Cerebellar nuclear complex (tissue), 1 donor: Measurements from ENCODE around the gene CENPM.
"Not testable (repeated sequence)": the region's sequence is repeated elsewhere in the genome, so short reads cannot be mapped to it uniquely, and the experiment has no call there.

ENCODE experiments used
- DNase-seq, 2 experiments: peaks; one replicate each; lab custom pipeline; 2025; lab: John Stamatoyannopoulos, UW

The CENPM gene

GRCh38 chr22:41966607-41967240 is 19.8 kb upstream of the CENPM start:
- no peak for DNase-seq

- no peak for DNase-seq
Measured at GRCh38 chr22:41966225-41966606, 19.3 kb upstream of the CENPM start.

- DNase-seq = no peak
Measured at GRCh38 chr22:41964112-41964491, 17.1 kb upstream of the CENPM start.

- no peak for DNase-seq
Measured at GRCh38 chr22:41963453-41964111, 16.6 kb upstream of the CENPM start.

GRCh38 chr22:41957941-41958556 is 11.1 kb upstream of the CENPM start:
- no peak for DNase-seq

GRCh38 chr22:41952713-41953112 is 5.8 kb upstream of the CENPM start:
- DNase-seq = no peak

- peak; percentile 68 to 85 for DNase-seq
Measured at GRCh38 chr22:41951898-41952474, 5.0 kb upstream of the CENPM start, which contains the start of gene SMIM45. Gene SMIM45, plus strand, starts transcription at chr22:41952150.

- DNase-seq = no peak
Measured at GRCh38 chr22:41949297-41949965, 2.5 kb upstream of the CENPM start.

- DNase-seq = not testable (repeated sequence)
Measured at GRCh38 chr22:41948928-41949296, 2.0 kb upstream of the CENPM start.

GRCh38 chr22:41948142-41948541 is 1.2 kb upstream of the CENPM start:
- DNase-seq = no peak

GRCh38 chr22:41947424-41948080 is 600 bp upstream of the CENPM start:
- DNase-seq = no peak

- no peak for DNase-seq
Measured at GRCh38 chr22:41943661-41944209, 3.2 kb downstream of the CENPM start.

GRCh38 chr22:41940832-41941765 is 5.9 kb downstream of the CENPM start:
- DNase-seq = peak in 1 of 2 experiments; percentile 87

- no peak for DNase-seq
Measured at GRCh38 chr22:41939981-41940831, 6.7 kb downstream of the CENPM start.

- DNase-seq = no peak
Measured at GRCh38 chr22:41936894-41937169, 10.1 kb downstream of the CENPM start.

- DNase-seq = no peak
Measured at GRCh38 chr22:41935509-41935908, 11.4 kb downstream of the CENPM start.

- DNase-seq = peak; percentile 89 to 97
Measured at GRCh38 chr22:41935015-41935351, 12.0 kb downstream of the CENPM start.

GRCh38 chr22:41934284-41935014 is 12.5 kb downstream of the CENPM start:
- DNase-seq = peak; percentile 89 to 97
